MCF 10A (cell line): ENCODE data around the gene HHIP. TPM values are rescaled to one million over a fixed set of nuclear protein-coding genes. Genes with fewer than 3 reads are reported as not detected.

Experiments used
- BruUV-seq: library from RNA; stranded (reverse); fragments of 400-500 nt; replicated peaks from 2 replicates; lab custom pipeline; 2021; lab: Mats Ljungman, UMichigan
- CTCF ChIA-PET: fragments of 300-600 bp; sonication (Branson Sonifier 250); formaldehyde crosslinking; extraction: SDS; loops from one replicate; lab custom pipeline; 2021; ENCODE audit warnings: antibody characterized with exemption, inconsistent platforms; lab: Yijun Ruan, JAX
- POLR2A ChIA-PET: fragments of 300-600, 350-650 bp; sonication (Branson Sonifier 250); formaldehyde crosslinking; extraction: SDS; loops from one replicate; lab custom pipeline; 2020; ENCODE audit warnings: antibody characterized with exemption, inconsistent platforms; lab: Yijun Ruan, JAX
- DNase-seq: peaks from one replicate; pipeline ENCODE4 v3.0.0-alpha.2; 2018; ENCODE audit not compliant: unreplicated experiment
- H3K27ac Mint-ChIP-seq: one replicate; pipeline ENCODE4 v1.8.0; 2022; ENCODE audit warnings: mild to moderate bottlenecking, low read depth, mixed read lengths; ENCODE audit not compliant: unreplicated experiment
- H3K27me3 Mint-ChIP-seq: one replicate; pipeline ENCODE4 v1.8.0; 2022; ENCODE audit warnings: mixed read lengths; ENCODE audit not compliant: insufficient read depth, unreplicated experiment
- H3K36me3 Mint-ChIP-seq: one replicate; pipeline ENCODE4 v1.8.0; 2022; ENCODE audit warnings: mild to moderate bottlenecking, moderate library complexity, mixed read lengths; ENCODE audit not compliant: insufficient read depth, unreplicated experiment
- H3K4me1 Mint-ChIP-seq: one replicate; pipeline ENCODE4 v1.8.0; 2022; ENCODE audit warnings: mixed read lengths; ENCODE audit not compliant: insufficient read depth, unreplicated experiment
- H3K4me3 Mint-ChIP-seq: one replicate; pipeline ENCODE4 v1.8.0; 2022; ENCODE audit warnings: mild to moderate bottlenecking, moderate library complexity, mixed read lengths; ENCODE audit not compliant: unreplicated experiment
- H3K9me3 Mint-ChIP-seq: one replicate; pipeline ENCODE4 v1.8.0; 2022; ENCODE audit warnings: mixed read lengths; ENCODE audit not compliant: unreplicated experiment
- intact Hi-C: fragments of 100-400 bp; cut with micrococcal nuclease; formaldehyde crosslinking; loops from 2 replicates; pipeline ENCODE4 v1.14.1; 2022
- total RNA-seq: library from RNA; stranded (reverse); gene quantifications from 2 replicates; pipeline ENCODE4 v1.2.3, GENCODE V29; 2022
- TF ChIP-seq, protein P1 (sequence below): fragments of 200-600 bp; IDR thresholded peaks from one replicate; pipeline ENCODE4 v1.8.0; 2022; ENCODE audit warnings: antibody characterized with exemption, mild to moderate bottlenecking; ENCODE audit not compliant: unreplicated experiment

The HHIP gene
- total RNA-seq, 1 experiment from 2014 or later = 0.12 TPM

DNA sequence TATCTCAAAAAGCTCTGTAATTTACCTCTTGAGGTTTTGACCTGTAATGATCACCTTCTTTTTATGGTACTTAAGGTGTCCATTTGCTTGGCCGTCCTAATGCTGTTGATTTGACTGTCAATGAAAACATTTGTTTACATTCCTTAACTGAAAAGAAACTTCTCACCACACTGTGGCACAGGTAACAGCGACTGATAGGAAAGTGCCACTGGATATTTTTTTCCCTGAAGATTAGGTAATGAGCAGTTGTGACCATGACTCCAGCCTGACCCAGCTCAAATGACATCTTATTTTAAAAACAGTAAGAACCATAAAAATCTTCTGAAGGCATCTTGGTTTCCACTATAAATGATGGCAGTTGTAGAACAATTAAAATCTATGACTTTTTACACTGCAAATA is 87.6 kb downstream of the HHIP start:
- Mint-ChIP-seq H3K27me3 (no peaks in the 10 kb centered on the region), H3K9me3 (no peaks in the 10 kb centered on the region), H3K4me1 (peaks cover 7% of the 10 kb centered on the region), H3K4me3 (no peak overlapping the region), H3K36me3 (no peaks in the 10 kb centered on the region), H3K27ac (no peak overlapping the region)
- DNase-seq = no peak
- intact Hi-C loops = no loop called here
- POLR2A ChIA-PET = no interaction called here
- no TSS peak for BruUV-seq
- CTCF ChIA-PET = no interaction called here
- TF ChIP-seq, protein P1, sequence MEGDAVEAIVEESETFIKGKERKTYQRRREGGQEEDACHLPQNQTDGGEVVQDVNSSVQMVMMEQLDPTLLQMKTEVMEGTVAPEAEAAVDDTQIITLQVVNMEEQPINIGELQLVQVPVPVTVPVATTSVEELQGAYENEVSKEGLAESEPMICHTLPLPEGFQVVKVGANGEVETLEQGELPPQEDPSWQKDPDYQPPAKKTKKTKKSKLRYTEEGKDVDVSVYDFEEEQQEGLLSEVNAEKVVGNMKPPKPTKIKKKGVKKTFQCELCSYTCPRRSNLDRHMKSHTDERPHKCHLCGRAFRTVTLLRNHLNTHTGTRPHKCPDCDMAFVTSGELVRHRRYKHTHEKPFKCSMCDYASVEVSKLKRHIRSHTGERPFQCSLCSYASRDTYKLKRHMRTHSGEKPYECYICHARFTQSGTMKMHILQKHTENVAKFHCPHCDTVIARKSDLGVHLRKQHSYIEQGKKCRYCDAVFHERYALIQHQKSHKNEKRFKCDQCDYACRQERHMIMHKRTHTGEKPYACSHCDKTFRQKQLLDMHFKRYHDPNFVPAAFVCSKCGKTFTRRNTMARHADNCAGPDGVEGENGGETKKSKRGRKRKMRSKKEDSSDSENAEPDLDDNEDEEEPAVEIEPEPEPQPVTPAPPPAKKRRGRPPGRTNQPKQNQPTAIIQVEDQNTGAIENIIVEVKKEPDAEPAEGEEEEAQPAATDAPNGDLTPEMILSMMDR = no peak

DNA sequence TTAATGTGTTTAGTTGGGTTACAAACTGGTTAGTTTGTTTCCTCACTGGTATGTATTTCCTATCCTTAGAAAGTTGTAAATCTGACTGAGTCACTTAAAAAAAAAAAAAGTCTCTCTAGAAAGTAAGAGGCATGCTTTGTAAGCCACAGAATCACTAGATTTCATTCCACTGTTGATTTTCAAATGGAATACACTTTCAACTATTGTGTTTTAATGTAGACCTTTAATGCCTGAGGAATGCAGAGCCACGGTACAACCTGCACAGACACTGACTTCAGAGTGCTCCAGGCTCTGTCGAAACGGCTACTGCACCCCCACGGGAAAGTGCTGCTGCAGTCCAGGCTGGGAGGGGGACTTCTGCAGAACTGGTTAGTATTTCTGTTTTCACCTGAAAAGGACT is 88.6 kb downstream of the HHIP start:
- POLR2A ChIA-PET = no interaction called here
- BruUV-seq = no TSS peak

DNA sequence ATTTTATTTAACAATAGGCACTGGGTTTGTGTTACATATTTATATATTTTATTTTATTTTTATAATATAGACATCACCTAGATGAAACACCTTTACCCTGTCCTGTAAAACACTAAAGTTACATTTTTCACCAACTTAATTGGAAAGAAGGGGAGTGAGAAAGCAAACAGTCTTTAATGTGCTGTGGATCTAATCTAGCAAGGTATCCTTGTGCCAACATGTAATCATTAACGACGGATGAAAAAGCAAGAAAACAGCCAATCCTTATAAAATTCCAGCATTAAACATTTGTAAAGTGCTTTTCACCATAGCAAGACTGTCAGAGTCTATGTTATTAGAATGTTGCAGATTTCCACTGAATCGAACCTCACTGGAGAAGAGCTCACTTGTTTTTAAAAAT is 92.7 kb downstream of the HHIP start:
- H3K4me3 Mint-ChIP-seq = no peak overlapping the region
- no TSS peak for BruUV-seq
- no peaks in the 10 kb centered on the region for H3K9me3 Mint-ChIP-seq
- ChIA-PET POLR2A (interaction anchor here (0.6 kb wide), 1 partner anchor 133 kb away, joined by 4 read pairs; no protein-coding TSS in a partner anchor), CTCF (interaction anchor here (0.6 to 0.8 kb wide), 2 partner anchors 48 to 295 kb away, joined by 3 read pairs; no protein-coding TSS in a partner anchor)
- H3K36me3 Mint-ChIP-seq = no peaks in the 10 kb centered on the region
- no peak overlapping the region for H3K27ac Mint-ChIP-seq
- no peaks in the 10 kb centered on the region for H3K4me1 Mint-ChIP-seq
- intact Hi-C loops = no loop called here
- no peaks in the 10 kb centered on the region for H3K27me3 Mint-ChIP-seq
- no peak for DNase-seq
- TF ChIP-seq, protein P1 = no peak

More for the DNA sequence above, 88.6 kb downstream of the HHIP start:
- H3K36me3 Mint-ChIP-seq = no peaks in the 10 kb centered on the region
- DNase-seq = peak; percentile 37
- no peak overlapping the region for H3K4me3 Mint-ChIP-seq
- no peaks in the 10 kb centered on the region for H3K27me3 Mint-ChIP-seq
- CTCF ChIA-PET = interaction anchor here (0.6 kb wide), 1 partner anchor 746 kb away, joined by 3 read pairs; no protein-coding TSS in a partner anchor
- intact Hi-C loops = no loop called here
- H3K4me1 Mint-ChIP-seq = peaks cover 7% of the 10 kb centered on the region
- no peaks in the 10 kb centered on the region for H3K9me3 Mint-ChIP-seq
- TF ChIP-seq, protein P1 = no peak
- no peak overlapping the region for H3K27ac Mint-ChIP-seq

GRCh38 chr4:144739511-144740033 is 93.6 kb downstream of the HHIP start:
- POLR2A ChIA-PET = no interaction called here
- no TSS peak for BruUV-seq
- H3K27me3 Mint-ChIP-seq = no peaks in the 10 kb centered on the region
- H3K36me3 Mint-ChIP-seq = no peaks in the 10 kb centered on the region
- DNase-seq = no peak
- H3K9me3 Mint-ChIP-seq = no peaks in the 10 kb centered on the region
- H3K4me3 Mint-ChIP-seq = no peak overlapping the region
- no peaks in the 10 kb centered on the region for H3K4me1 Mint-ChIP-seq
- no peak overlapping the region for H3K27ac Mint-ChIP-seq
- TF ChIP-seq, protein P1 = no peak
- CTCF ChIA-PET = interaction anchor here (0.6 to 0.8 kb wide), 2 partner anchors 47 to 294 kb away, joined by 3 read pairs; no protein-coding TSS in a partner anchor
- intact Hi-C loops = no loop called here
